Right ventricle myocardium inferior (tissue), 1 donor: Measurements from ENCODE around the gene RPS25. TPM values are rescaled to one million over a fixed set of nuclear protein-coding genes. Genes with fewer than 3 reads are reported as not detected.
"Not testable (repeated sequence)": the region's sequence is repeated elsewhere in the genome, so short reads cannot be mapped to it uniquely, and the experiment has no call there.

Experiments used
- ATAC-seq: fragments of 200-7000 bp; cut with Tn5 transposase; one replicate; pipeline ENCODE4 v1.9.1; 2020; ENCODE audit warnings: mild to moderate bottlenecking, moderate library complexity
- DNase-seq: peaks from one replicate; pipeline ENCODE4 v3.0.0; 2021; ENCODE audit errors: missing footprints
- intact Hi-C: fragments of 100-400 bp; cut with DNase I; formaldehyde crosslinking; loops from one replicate; pipeline ENCODE4 v1.11.0; 2022
- microRNA-seq: library from miRNA; unstranded; fragments of <30 nt; microRNA quantifications from one replicate; pipeline ENCODE4 v1.2.0, GENCODE V29; 2020
- total RNA-seq: library from RNA; stranded (reverse); fragmentation: NEBNext Ultra II Directional; extraction: Animal tissue kit (Norgen Biotek cat#: 25700); gene quantifications from one replicate; pipeline ENCODE4 v1.2.1, GENCODE V29; 2021
- donor health status: DM: no; HTN: yes; CAD: no; lungs with severe emphysema.

RPS25 gene
- total RNA-seq, 1 donor from 2014 or later: 876 TPM

DNA sequence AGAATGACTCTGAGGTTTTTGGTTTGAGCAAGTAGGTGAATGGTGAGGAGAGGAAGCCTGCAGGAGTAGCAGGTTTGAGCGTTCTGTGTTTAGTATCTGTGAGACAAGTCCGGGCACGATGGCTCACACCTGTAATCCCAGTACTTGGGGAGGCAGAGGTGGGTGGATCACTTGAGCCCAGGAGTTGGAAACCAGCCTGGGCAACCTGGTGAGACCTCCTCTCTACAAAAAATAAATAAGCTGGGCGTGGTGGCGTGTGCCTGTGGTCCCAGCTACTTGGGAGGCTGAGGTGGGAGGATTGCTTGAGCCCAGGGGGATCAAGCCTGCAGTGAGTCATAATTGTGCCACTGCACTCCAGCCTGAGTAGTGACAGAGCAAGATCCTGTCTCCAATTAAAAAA is 29.9 kb downstream of the RPS25 start:
- DNase-seq (no peak), ATAC-seq (no peak)
- intact Hi-C loops: no loop called here

DNA sequence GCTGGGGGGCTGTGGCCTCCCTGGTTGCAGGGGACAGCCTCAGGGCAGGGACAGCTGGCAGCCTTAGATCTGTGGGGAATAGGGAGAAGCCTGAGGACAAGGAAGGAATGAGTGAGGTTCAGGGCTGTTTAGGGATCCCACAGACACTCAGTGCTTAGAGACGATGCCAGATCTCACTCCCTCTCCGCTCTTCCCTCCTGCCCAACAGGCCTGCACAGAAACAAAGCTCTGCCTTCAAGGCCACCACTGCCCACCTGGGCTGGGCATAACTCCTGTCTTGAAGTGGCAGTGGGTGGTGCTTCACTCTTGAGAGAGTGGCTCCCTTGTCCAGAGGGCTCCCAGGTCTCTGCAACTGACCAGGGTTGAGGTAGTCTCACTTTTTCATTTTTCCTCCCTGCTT is 33.3 kb downstream of the RPS25 start:
- ATAC-seq: peak; percentile 10
- intact Hi-C loops: no loop called here
- no peak for DNase-seq

DNA sequence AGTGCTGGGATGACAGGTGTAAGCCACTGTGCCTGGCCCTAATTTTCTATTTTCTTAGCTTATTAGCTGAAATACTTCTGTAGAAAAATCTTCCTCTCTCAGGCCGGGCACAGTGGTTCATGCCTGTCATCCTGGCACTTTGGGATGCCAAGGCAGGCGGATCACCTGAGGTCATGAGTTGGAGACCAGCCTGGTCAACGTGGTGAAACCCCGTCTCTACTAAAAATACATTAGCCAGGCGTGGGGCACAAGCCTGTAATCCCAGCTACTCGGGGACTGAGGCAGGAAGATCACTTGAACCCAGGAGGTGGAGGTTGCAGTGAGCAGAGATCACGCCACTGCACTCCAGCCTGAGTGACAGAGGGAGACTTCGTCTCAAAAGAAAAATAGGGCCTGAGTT is 33.8 kb downstream of the RPS25 start:
- DNase-seq, ATAC-seq, intact Hi-C loops: not testable (repeated sequence)

DNA sequence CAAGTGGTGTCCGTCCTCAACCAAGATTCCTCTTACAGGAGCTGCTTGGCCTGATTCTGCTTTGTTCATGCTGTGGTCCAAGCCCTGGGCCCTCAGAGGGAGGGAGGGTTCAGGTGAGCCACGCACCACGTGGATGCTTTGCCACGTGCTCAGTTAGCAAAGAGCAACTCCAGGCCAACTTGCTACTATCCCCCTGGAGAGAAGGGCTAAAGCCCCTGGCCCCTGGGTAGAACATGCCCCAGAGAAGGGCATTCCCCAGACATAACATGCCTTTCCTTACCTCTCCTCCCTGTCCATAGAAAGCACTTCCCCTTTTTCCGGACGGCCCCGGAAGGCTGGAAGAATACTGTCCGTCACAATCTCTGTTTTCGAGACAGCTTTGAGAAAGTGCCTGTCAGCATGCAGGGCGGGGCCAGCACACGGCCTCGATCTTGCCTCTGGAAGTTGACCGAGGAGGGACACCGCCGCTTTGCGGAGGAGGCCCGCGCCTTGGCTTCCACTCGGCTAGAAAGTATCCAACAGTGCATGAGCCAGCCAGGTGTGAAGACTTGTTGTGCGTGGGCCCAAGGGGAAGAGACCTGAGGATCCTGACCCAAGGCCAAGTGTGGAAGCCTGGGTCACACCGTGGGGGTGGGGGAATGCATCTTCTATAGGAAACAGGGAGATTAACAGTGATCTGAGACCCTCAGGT is 37.8 kb downstream of the RPS25 start:
- peak; percentile 75 for ATAC-seq
- DNase-seq: peak; percentile 75
- intact Hi-C loops: no loop called here

DNA sequence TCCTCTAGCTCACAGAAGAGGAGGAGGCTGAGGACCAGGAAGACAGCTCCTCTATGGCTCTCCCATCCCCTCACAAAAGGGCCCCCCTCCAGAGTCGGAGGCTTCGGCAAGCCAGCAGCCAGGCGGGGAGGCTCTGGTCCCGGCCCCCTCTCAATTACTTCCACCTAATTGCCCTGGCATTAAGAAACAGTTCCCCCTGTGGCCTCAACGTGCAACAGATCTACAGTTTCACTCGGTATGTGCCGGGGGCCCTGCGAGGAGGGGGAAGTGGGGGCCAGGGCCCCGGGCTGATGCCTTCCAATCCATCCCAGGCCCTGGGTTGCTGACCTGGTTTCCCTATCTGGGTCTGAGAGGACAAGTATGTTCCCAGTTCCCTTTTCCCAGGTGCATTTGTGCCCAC is 38.7 kb downstream of the RPS25 start:
- DNase-seq (no peak), ATAC-seq (no peak)
- intact Hi-C loops: no loop called here

DNA sequence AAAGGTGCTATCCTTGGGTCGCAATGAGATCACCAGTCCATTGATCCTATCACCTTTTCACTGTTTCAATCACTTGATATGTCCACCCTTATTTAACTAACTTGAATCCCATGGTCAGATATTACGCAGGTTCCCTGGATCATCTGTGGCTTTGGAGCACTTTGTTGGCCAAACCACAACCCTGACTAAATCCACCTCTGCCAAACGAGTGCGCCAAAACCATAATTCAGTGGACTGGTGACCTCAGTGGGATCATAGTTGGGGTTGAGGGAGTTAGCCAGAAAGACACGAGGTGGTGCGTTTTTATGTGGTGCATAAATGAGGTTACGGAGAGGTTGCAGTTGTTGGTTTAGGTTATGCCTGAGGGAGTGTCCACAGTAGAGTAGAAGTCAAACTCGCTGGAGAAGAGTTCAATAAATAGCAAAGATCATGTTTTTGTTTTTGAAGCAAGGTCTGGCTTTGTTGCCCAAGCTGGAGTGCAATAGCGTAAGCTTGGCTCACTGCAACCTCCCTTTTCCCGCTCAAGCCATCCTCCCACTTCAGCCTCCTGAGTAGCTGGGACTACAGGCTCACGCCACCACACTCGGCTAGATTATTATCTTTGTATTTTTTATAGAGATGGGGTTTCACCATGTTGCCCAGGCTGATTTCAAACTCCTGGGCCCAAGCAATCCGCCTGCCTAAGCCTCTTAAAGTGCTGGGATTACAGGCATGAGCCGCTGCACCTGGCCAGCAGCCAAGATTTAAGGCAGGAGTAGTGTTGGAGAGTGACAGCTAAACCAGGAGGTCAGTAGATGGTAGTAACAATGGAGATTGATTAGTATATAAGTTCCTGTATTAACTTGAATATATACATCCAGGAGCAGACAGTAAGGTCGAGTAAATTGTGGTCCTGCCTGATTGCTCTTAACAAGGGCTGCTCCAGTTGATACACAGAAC is 42.1 kb downstream of the RPS25 start:
- intact Hi-C loops: no loop called here
- no peak for DNase-seq
- no peak for ATAC-seq

DNA sequence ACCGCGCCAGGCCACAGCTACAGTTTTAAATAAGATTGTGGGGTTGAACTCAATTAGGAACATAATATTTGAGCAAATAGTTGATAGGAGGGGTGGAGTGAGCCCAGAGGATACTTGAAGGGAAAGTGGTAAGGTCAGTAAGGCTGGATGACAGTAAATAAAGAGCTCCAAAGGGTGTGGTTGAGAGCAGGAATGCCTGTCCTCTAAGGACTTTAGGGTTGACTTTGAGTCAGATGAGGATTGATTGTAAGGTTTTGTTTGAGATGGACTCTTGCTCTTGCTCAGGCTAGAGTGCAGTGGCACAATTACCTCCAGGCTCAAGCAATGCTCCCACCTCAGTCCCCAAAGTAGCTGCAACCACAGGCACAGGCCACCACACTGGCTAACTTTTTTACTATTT is 44.2 kb downstream of the RPS25 start:
- ATAC-seq (no peak), DNase-seq (no peak)
- intact Hi-C loops: no loop called here

DNA sequence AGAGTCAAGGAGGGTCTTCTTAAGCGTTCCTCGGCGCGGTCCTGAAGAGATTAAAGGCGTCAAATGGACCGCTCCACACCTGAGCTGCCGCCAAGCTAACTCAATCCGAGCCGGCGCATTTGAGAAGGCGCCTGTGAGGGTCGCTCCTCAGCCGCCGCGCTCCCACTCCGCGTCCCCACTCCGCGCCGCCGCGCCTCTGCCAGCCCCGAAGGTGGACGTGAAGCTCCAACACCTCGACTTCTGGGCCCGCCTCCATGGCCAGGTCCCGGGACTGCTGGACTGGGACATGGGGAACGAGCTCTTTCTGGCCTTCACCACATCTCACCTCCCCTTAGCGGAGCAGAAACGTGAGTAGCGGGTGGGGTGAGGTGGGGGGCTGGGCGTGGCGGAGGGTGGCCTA is 46.5 kb downstream of the RPS25 start, which contains the start of gene FOXR1:
Gene FOXR1 (plus strand): TSS at position 116 of the 400 bp plus-strand sequence. CDS start 171 bp downstream, at position 287.
- DNase-seq (no peak), ATAC-seq (no peak)
- intact Hi-C loops: no loop called here

DNA sequence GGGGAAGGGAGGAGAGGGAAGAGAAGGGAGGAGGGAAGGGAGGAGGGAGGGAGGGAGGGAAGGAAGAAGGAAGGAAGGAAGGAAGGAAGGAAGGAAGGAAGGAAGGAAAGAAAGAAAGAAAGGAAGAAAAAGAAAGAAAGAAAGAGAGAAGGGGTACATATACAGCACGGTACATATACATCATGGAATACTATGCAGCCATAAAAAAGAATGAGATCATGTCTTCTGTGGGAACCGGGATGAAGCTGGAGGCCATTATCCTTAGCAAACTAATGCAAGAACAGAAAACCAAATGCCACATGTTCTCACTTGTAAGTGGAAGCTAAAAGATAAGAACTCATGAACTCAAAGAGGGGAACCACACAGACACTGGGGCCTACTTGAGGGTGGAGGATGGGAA is 48.6 kb downstream of the RPS25 start:
- DNase-seq, ATAC-seq, intact Hi-C loops: not testable (repeated sequence)

Small RNA genes within 50 kb of the gene (microRNA-seq; reads per million reads assigned to microRNA genes)
- not detected for gene MIR3656

Other genes starting within 250 kb of the RPS25 start
- 121 TPM for gene DDX6, start 227.2 kb downstream of the RPS25 start, total RNA-seq
- gene CXCR5, start 134.5 kb downstream of the RPS25 start, total RNA-seq: not detected
- 44.5 TPM for gene BCL9L, start 92.4 kb downstream of the RPS25 start, total RNA-seq
- gene UPK2, start 62.0 kb downstream of the RPS25 start, total RNA-seq: not detected
- gene FOXR1, start 46.6 kb downstream of the RPS25 start, total RNA-seq: not detected
- gene CENATAC, start 20.2 kb downstream of the RPS25 start, total RNA-seq: 9.1 TPM
- 29.6 TPM for gene TRAPPC4, start 423 bp upstream of the RPS25 start, total RNA-seq
- 7.2 TPM for gene SLC37A4, start 12.5 kb upstream of the RPS25 start, total RNA-seq
- 78.3 TPM for gene HYOU1, start 38.9 kb upstream of the RPS25 start, total RNA-seq
- gene VPS11, start 49.5 kb upstream of the RPS25 start, total RNA-seq: 19.3 TPM
- 22.8 TPM for gene HMBS, start 66.5 kb upstream of the RPS25 start, total RNA-seq
- 21.1 TPM for gene DPAGT1, start 83.5 kb upstream of the RPS25 start, total RNA-seq
- 11.8 TPM for gene C2CD2L, start 89.0 kb upstream of the RPS25 start, total RNA-seq
- 13.0 TPM for gene HINFP, start 103.2 kb upstream of the RPS25 start, total RNA-seq
- gene ABCG4, start 130.7 kb upstream of the RPS25 start, total RNA-seq: 1.3 TPM
- 32.4 TPM for gene NLRX1, start 150.4 kb upstream of the RPS25 start, total RNA-seq
- not detected for gene NHERF4, start 167.1 kb upstream of the RPS25 start, total RNA-seq
- 7.1 TPM for gene CBL, start 188.0 kb upstream of the RPS25 start, total RNA-seq